Chondrocyte (in vitro differentiated cells): ENCODE results near the gene DDX42. TPM values are rescaled to one million over a fixed set of nuclear protein-coding genes. Genes with fewer than 3 reads are reported as not detected.

Experiments
- DNase-seq: peaks from one replicate; pipeline ENCODE4 v3.0.0; 2021; ENCODE audit warnings: mixed read lengths, low spot score
- H3K27ac Mint-ChIP-seq: one replicate; pipeline ENCODE4 v1.8.0; 2021; ENCODE audit warnings: mild to moderate bottlenecking, moderate library complexity, mixed read lengths; ENCODE audit not compliant: unreplicated experiment
- H3K27me3 Mint-ChIP-seq: 2 replicates; pipeline ENCODE4 v1.8.0; 2021; ENCODE audit warnings: low read depth, mixed read lengths
- H3K36me3 Mint-ChIP-seq: 2 replicates; pipeline ENCODE4 v1.8.0; 2021; ENCODE audit warnings: low read depth, mixed read lengths
- H3K4me1 Mint-ChIP-seq: 2 replicates; pipeline ENCODE4 v1.8.0; 2021; ENCODE audit warnings: low read depth, mild to moderate bottlenecking, mixed read lengths
- H3K4me3 Mint-ChIP-seq: one replicate; pipeline ENCODE4 v1.8.0; 2021; ENCODE audit warnings: mild to moderate bottlenecking, moderate library complexity, mixed read lengths; ENCODE audit not compliant: unreplicated experiment
- H3K9me3 Mint-ChIP-seq: 2 replicates; pipeline ENCODE4 v1.8.0; 2021; ENCODE audit warnings: low read depth, mixed read lengths
- CTCF ChIP-seq: fragments of 200-600 bp; sonication (generic); IDR thresholded peaks from 2 replicates; pipeline ENCODE4 v1.5.0; 2021; ENCODE audit warnings: antibody characterized with exemption, mild to moderate bottlenecking, moderate library complexity
- total RNA-seq: library from RNA; stranded (reverse); gene quantifications from 3 replicates; pipeline ENCODE4 v1.2.1, GENCODE V29; 2021

DDX42 gene
- total RNA-seq, 1 donor from 2014 or later, result 99.0 TPM

DNA sequence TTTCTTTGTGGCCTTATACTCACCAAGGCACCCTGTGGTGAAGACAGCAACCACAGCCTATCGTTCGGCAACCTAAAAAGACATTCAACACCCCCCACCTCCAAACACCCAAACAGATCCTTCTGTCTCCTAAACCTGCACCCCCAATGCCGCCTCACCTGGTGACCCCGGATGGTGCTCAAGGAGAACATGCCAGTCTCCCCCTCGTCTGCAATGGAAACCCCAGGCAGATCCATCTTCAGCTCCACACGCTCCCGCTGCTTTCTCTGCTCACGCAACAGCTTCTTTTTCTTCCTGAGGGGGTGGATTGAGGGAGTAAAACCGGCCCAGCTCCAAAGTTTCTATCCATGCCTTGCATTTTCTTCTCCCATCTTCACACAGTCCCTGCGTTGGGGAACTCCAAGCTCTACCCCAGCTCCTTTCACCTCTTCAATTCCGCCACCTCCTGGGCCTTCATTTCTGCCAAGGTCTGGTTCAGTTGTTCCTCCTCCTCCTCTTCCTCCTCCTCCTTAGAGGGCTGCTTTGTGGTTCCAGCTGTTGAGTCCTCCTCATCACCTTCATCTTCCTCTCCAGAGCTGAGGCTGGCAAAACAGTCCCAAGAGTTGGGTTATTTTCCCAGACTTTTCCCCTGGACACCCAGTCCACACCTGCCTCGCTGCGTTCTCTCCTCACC lies 49.8 kb downstream of the DDX42 start:
- DNase-seq, result no peak
- TF ChIP-seq CTCF, result no peak
- Mint-ChIP-seq H3K9me3 (no peaks in the 10 kb centered on the region), H3K27ac (no peak overlapping the region), H3K27me3 (no peaks in the 10 kb centered on the region), H3K4me3 (no peak overlapping the region), H3K4me1 (peaks cover 32% of the 10 kb centered on the region), H3K36me3 (peaks cover 39% of the 10 kb centered on the region)

GRCh38 chr17:63824362-63824761 lies 50.4 kb downstream of the DDX42 start:
- peak overlapping the region; percentile 49 for H3K27ac Mint-ChIP-seq

DNA sequence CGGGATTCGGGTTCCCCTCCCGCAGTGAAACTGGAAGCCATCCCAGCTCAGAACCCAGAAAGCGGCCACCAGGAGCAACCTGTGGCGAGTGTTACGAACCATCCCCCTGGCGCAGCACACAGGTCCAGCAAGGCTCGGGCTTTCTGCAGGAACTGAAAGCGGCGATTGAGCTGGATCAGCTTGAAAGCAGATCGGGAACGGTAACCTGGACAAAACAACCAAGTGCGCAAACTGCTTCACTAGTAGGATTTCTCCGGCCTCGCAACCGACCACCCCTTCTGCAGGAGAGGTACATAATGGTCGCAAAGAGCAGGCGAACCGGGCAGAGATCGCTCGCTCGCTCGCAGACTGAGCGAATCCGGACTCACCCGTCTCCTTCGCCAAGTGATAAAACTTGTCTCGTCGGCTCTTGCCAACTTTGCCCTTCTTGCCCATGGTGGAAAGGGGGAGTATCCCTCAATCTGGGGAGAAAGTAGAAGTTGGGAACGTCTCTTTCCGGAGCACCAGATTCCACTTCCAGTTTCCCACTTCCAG lies 52.6 kb downstream of the DDX42 start:
- H3K9me3 Mint-ChIP-seq, result no peaks in the 10 kb centered on the region
- H3K4me1 Mint-ChIP-seq, result peaks cover 36% of the 10 kb centered on the region
- peak overlapping the region; percentile 100 for H3K27ac Mint-ChIP-seq
- peak overlapping the region; percentile 99 for H3K4me3 Mint-ChIP-seq
- no peak for TF ChIP-seq CTCF
- H3K27me3 Mint-ChIP-seq, result no peaks in the 10 kb centered on the region
- DNase-seq, result no peak
- H3K36me3 Mint-ChIP-seq, result peaks cover 37% of the 10 kb centered on the region

More at GRCh38 chr17:63824362-63824761, 50.4 kb downstream of the DDX42 start:
- Mint-ChIP-seq H3K9me3 (no peaks in the 10 kb centered on the region), H3K27me3 (no peaks in the 10 kb centered on the region), H3K4me3 (no peak overlapping the region), H3K36me3 (peaks cover 36% of the 10 kb centered on the region), H3K4me1 (peaks cover 34% of the 10 kb centered on the region)
- TF ChIP-seq CTCF, result no peak
- no peak for DNase-seq

- Mint-ChIP-seq H3K27me3 (no peaks in the 10 kb centered on the region), H3K4me3 (peak within 1 kb of the TSS; percentile 99), H3K9me3 (no peaks in the 10 kb centered on the region), H3K27ac (peak within 1 kb of the TSS; percentile 100), H3K36me3 (peaks cover 38% of the 10 kb centered on the region), H3K4me1 (peaks cover 36% of the 10 kb centered on the region)
- no peak for DNase-seq
- peak; percentile 79 for TF ChIP-seq CTCF
Observed at GRCh38 chr17:63827002-63827800, 53.2 kb downstream of the DDX42 start, which contains the start of the genes FTSJ3 and PSMC5. FTSJ3 (minus strand) TSS chr17:63827663; CDS start chr17:63826902, 761 bp downstream. PSMC5 (plus strand) TSS chr17:63827431; CDS start chr17:63827491, 60 bp downstream.

DNA sequence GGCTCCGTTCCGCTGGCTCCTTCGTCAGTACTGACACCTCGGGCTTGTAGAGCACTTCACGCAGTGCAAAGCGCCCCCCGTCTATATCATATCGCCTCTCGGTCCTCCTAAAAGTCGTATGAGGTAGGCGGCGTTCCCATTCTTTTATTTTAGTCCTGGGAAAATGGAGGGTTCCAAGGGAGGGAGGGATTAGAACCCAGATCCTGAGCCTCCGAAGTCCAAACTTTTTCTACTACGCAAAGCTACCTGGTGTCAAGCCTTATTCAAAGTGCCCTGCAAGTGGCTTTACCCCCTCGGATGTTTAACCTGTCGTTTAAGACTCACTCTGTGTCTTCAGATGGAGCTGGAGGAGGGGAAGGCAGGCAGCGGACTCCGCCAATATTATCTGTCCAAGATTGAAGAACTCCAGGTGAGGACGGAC lies 53.8 kb downstream of the DDX42 start:
- Mint-ChIP-seq H3K4me3 (peak overlapping the region; percentile 99), H3K4me1 (peaks cover 36% of the 10 kb centered on the region), H3K36me3 (peaks cover 41% of the 10 kb centered on the region), H3K9me3 (no peaks in the 10 kb centered on the region), H3K27me3 (no peaks in the 10 kb centered on the region), H3K27ac (peak overlapping the region; percentile 100)
- TF ChIP-seq CTCF, result no peak
- no peak for DNase-seq
